Parathyroid adenoma (tissue), 2 donors: Measurements from ENCODE around the gene LY6G5B.
A peak's percentile ranks its signal among the peaks of the same experiment; 100 is the strongest.

Experiments used
- H2AFZ ChIP-seq: fragments of 300-600 bp; sonication (generic); one replicate; pipeline ENCODE4 v1.7.0; 2017; ENCODE audit warnings: antibody characterized with exemption, mild to moderate bottlenecking
- H3K27ac ChIP-seq: fragments of 300-600 bp; sonication (generic); one replicate; pipeline ENCODE4 v1.7.0; 2017
- H3K27me3 ChIP-seq: fragments of 300-600 bp; sonication (generic); one replicate; pipeline ENCODE4 v1.7.0; 2017; ENCODE audit warnings: low read length; ENCODE audit not compliant: control insufficient read depth, insufficient read depth
- H3K36me3 ChIP-seq: fragments of 300-600 bp; sonication (generic); one replicate; pipeline ENCODE4 v1.7.0; 2017; ENCODE audit warnings: low read length; ENCODE audit not compliant: control insufficient read depth, insufficient read depth
- H3K4me1 ChIP-seq: fragments of 300-600 bp; sonication (generic); one replicate; pipeline ENCODE4 v1.7.0; 2017; ENCODE audit warnings: control low read depth
- H3K4me2 ChIP-seq: fragments of 300-600 bp; sonication (generic); one replicate; pipeline ENCODE4 v1.7.0; 2017; ENCODE audit warnings: low read length
- H3K4me3 ChIP-seq: fragments of 300-600 bp; sonication (generic); one replicate; pipeline ENCODE4 v1.7.0; 2017; ENCODE audit warnings: low read depth, low read length
- H3K79me2 ChIP-seq: fragments of 300-600 bp; sonication (generic); one replicate; pipeline ENCODE4 v1.7.0; 2017; ENCODE audit warnings: control low read depth
- H3K9ac ChIP-seq: fragments of 300-600 bp; sonication (generic); one replicate; pipeline ENCODE4 v1.7.0; 2017; ENCODE audit warnings: mild to moderate bottlenecking
- H3K9me3 ChIP-seq: fragments of 300-600 bp; sonication (generic); one replicate; pipeline ENCODE4 v1.7.0; 2017; ENCODE audit warnings: low read length; ENCODE audit not compliant: control insufficient read depth
- TF ChIP-seq, protein P1 (sequence below): fragments of 300-600 bp; sonication (generic); IDR thresholded peaks from one replicate; pipeline ENCODE4 v1.7.0; 2017; ENCODE audit warnings: antibody characterized with exemption, mild to moderate bottlenecking
- donor health status: primary hyperparathyroidism.

Gene LY6G5B

DNA sequence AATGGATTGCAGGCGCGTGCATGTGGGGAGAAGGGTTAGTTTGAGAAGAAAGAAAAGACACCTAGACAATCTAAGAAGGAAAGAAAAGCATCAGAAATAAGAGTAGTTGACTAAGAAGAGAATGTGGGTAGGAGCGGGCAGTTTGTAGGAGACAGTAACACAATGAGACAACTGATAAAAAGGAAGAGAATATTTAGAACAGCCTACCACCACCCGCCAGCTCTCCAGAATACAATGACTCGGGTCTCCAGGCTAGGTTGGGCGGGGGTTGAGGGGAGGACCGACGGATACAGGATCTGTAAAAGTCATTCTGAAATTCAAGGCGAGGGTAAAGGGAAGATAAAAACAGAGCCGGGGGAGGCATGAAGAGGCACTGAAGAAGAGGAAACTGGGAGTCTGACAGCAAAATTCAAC lies 32.6 kb downstream of the LY6G5B start:
- Histone ChIP-seq H3K27ac (peak overlapping the region; percentile 96), H2AFZ (peak overlapping the region; percentile 96), H3K79me2 (peaks cover 11% of the 10 kb centered on the region), H3K4me1 (peaks cover 12% of the 10 kb centered on the region), H3K36me3 (no peaks in the 10 kb centered on the region), H3K27me3 (no peaks in the 10 kb centered on the region), H3K4me2 (peak overlapping the region; percentile 82), H3K4me3 (peak overlapping the region; percentile 88), H3K9ac (peak overlapping the region; percentile 94), H3K9me3 (no peaks in the 10 kb centered on the region)
- TF ChIP-seq, protein P1, sequence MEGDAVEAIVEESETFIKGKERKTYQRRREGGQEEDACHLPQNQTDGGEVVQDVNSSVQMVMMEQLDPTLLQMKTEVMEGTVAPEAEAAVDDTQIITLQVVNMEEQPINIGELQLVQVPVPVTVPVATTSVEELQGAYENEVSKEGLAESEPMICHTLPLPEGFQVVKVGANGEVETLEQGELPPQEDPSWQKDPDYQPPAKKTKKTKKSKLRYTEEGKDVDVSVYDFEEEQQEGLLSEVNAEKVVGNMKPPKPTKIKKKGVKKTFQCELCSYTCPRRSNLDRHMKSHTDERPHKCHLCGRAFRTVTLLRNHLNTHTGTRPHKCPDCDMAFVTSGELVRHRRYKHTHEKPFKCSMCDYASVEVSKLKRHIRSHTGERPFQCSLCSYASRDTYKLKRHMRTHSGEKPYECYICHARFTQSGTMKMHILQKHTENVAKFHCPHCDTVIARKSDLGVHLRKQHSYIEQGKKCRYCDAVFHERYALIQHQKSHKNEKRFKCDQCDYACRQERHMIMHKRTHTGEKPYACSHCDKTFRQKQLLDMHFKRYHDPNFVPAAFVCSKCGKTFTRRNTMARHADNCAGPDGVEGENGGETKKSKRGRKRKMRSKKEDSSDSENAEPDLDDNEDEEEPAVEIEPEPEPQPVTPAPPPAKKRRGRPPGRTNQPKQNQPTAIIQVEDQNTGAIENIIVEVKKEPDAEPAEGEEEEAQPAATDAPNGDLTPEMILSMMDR, result no peak

DNA sequence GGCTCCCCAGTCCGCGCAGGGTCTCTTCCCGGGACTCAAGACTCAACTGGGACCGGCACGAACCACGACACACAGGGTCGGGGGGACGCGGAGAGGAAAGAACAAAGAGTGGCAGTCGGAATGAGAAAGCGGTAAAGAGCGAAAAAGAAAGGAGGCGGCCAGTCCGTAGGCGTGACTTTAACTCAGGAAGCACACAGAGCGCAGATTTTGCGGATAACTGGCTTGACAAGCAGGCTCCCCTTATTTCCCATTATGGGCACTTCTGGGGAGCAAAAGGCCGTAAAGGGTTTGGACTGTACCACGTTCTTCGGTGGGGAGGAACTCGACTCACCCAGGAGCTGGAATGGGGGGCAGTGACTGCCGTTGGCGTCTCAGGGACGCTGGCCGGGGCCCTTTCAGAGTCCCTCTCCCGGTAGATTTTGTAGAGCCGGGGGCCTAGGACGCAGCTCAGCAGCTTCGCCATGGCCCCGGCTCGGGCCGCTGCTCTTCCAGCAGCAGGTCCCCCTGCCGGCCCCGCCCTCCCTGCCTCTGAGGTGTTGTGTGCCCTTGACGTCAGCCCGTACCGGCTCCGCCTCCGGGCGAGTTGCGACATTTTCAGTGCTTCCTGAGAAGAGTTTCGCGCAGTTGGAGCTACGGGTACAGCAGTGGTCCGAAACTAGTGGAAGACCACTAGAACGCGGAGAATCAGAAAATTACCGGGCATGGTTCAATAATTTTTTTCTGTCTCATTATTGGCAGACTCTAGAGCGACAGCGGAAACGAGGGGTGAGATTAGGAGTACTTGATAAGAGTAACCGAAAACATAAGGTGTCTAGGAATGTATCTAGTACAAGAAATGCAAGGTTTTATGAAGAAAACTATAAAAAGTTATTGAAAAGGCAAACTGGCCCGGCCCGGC lies 33.3 kb downstream of the LY6G5B start, which contains the start of gene ABHD16A:
Gene ABHD16A, minus strand, starts transcription at position 506 of the 898 bp plus-strand sequence. Its CDS starts 43 bp downstream, at position 463.
- no peaks in the 10 kb centered on the region for H3K36me3 ChIP-seq
- TF ChIP-seq, protein P1, result peak; percentile 27

DNA sequence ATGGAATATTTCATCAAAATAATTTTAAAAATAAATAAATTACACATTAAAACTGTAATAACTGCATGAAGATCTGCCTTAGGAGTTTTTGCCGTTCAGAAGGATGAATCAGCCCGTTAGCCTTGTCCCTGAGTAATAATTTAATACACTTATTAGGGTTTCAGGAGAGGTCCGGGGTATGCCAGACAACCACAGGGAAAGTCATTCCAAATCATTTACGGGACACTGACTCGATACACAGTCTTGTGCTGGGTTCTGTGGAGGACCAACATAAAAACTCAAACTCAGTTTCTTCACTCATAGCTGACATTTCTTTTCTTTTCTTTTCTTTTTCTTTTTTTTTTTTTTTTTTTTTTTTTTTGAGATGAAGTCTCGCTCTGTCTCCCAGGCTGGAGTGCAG lies 36.2 kb downstream of the LY6G5B start:
- Histone ChIP-seq H3K9ac (no peak overlapping the region), H3K4me2 (no peak overlapping the region), H3K9me3 (no peaks in the 10 kb centered on the region), H3K27me3 (no peaks in the 10 kb centered on the region), H3K36me3 (no peaks in the 10 kb centered on the region), H3K4me3 (no peak overlapping the region), H3K4me1 (peaks cover 12% of the 10 kb centered on the region), H3K27ac (no peak overlapping the region), H2AFZ (no peak overlapping the region), H3K79me2 (peaks cover 9% of the 10 kb centered on the region)
- TF ChIP-seq, protein P1, result no peak

More for the DNA sequence above, 33.3 kb downstream of the LY6G5B start, which contains the start of gene ABHD16A:
- Histone ChIP-seq H3K9ac (peak within 1 kb of the TSS; percentile 94), H3K4me1 (peaks cover 12% of the 10 kb centered on the region), H3K27ac (peak within 1 kb of the TSS; percentile 96), H3K79me2 (peaks cover 11% of the 10 kb centered on the region), H3K27me3 (no peaks in the 10 kb centered on the region), H3K9me3 (no peaks in the 10 kb centered on the region), H3K4me2 (peak within 1 kb of the TSS; percentile 82), H3K4me3 (peak within 1 kb of the TSS; percentile 88), H2AFZ (peak within 1 kb of the TSS; percentile 96)

GRCh38 chr6:31706599-31706998 lies 36.8 kb downstream of the LY6G5B start, which contains the start of gene LY6G6F:
TSS of gene LY6G6F (plus strand) at chr6:31706866. CDS start at chr6:31706907, 41 bp downstream.
- TF ChIP-seq, protein P1, result no peak
- H3K4me3 ChIP-seq, result no peak within 1 kb of the TSS
- no peaks in the 10 kb centered on the region for H3K9me3 ChIP-seq
- H3K4me2 ChIP-seq, result no peak within 1 kb of the TSS
- peaks cover 7% of the 10 kb centered on the region for H3K4me1 ChIP-seq
- H3K27me3 ChIP-seq, result no peaks in the 10 kb centered on the region
- no peaks in the 10 kb centered on the region for H3K36me3 ChIP-seq
- no peak within 1 kb of the TSS for H3K27ac ChIP-seq
- no peak within 1 kb of the TSS for H3K9ac ChIP-seq
- peaks cover 6% of the 10 kb centered on the region for H3K79me2 ChIP-seq
- H2AFZ ChIP-seq, result no peak within 1 kb of the TSS
